BE2C (cell line): ENCODE results near the gene OTP.
"Not testable (repeated sequence)": the region's sequence is repeated elsewhere in the genome, so short reads cannot be mapped to it uniquely, and the experiment has no call there.

Source experiments
- DNase-seq: peaks from one replicate; pipeline ENCODE4 v3.0.0-alpha.2; 2020
- H3K27me3 ChIP-seq: fragments of 250-450 bp; sonication (Bioruptor Pico); 2 replicates; pipeline ENCODE4 v1.5.1; 2020; ENCODE audit warnings: mild to moderate bottlenecking
- H3K36me3 ChIP-seq: fragments of 250-450 bp; sonication (Bioruptor Pico); 2 replicates; pipeline ENCODE4 v1.5.1; 2020; ENCODE audit warnings: mild to moderate bottlenecking
- H3K4me1 ChIP-seq: fragments of 250-450 bp; sonication (Bioruptor Pico); 2 replicates; pipeline ENCODE4 v1.5.1; 2020
- H3K4me3 ChIP-seq: 2 replicates; pipeline ENCODE4 v1.5.1; 2011; ENCODE audit warnings: low read depth, low read length
- H3K9me3 ChIP-seq: fragments of 250-450 bp; sonication (Bioruptor Pico); 2 replicates; pipeline ENCODE4 v1.5.1; 2020
- CTCF ChIP-seq: IDR thresholded peaks from 2 replicates; pipeline ENCODE4 v1.5.1; 2012; ENCODE audit warnings: mild to moderate bottlenecking, low read depth, low read length

Gene OTP

GRCh38 chr5:77621440-77621839 is 17.1 kb downstream of the OTP start:
- DNase-seq: no peak
- H3K36me3 ChIP-seq: no peaks in the 10 kb centered on the region
- no peaks in the 10 kb centered on the region for H3K9me3 ChIP-seq
- H3K4me1 ChIP-seq: no peaks in the 10 kb centered on the region
- no peak overlapping the region for H3K4me3 ChIP-seq
- H3K27me3 ChIP-seq: peaks cover 64% of the 10 kb centered on the region
- no peak for TF ChIP-seq CTCF

- no peak for TF ChIP-seq CTCF
- H3K4me1 ChIP-seq: no peaks in the 10 kb centered on the region
- H3K27me3 ChIP-seq: peaks cover 60% of the 10 kb centered on the region
- no peaks in the 10 kb centered on the region for H3K36me3 ChIP-seq
- DNase-seq: no peak
- no peak overlapping the region for H3K4me3 ChIP-seq
- H3K9me3 ChIP-seq: no peaks in the 10 kb centered on the region
These were observed 18.1 kb downstream of the OTP start for GRCh38 chr5:77620405-77620804.

GRCh38 chr5:77616920-77617319 is 21.6 kb downstream of the OTP start:
- Histone ChIP-seq H3K4me3 (no peak overlapping the region), H3K36me3 (no peaks in the 10 kb centered on the region), H3K27me3 (peaks cover 27% of the 10 kb centered on the region), H3K4me1 (no peaks in the 10 kb centered on the region), H3K9me3 (no peaks in the 10 kb centered on the region)
- DNase-seq: no peak
- TF ChIP-seq CTCF: no peak

GRCh38 chr5:77608927-77609326 is 29.6 kb downstream of the OTP start:
- DNase-seq, H3K9me3 ChIP-seq, H3K36me3 ChIP-seq, H3K27me3 ChIP-seq, H3K4me1 ChIP-seq, H3K4me3 ChIP-seq: not testable (repeated sequence)

GRCh38 chr5:77607324-77607723 is 31.2 kb downstream of the OTP start:
- Histone ChIP-seq H3K4me3 (no peak overlapping the region), H3K27me3 (peaks cover 20% of the 10 kb centered on the region), H3K9me3 (no peaks in the 10 kb centered on the region; the same call in 1 of the 2 replicates), H3K36me3 (no peaks in the 10 kb centered on the region), H3K4me1 (no peaks in the 10 kb centered on the region)
- no peak for TF ChIP-seq CTCF
- DNase-seq: no peak

GRCh38 chr5:77606279-77606678 is 32.2 kb downstream of the OTP start:
- peaks cover 27% of the 10 kb centered on the region for H3K27me3 ChIP-seq
- H3K4me3 ChIP-seq: no peak overlapping the region
- H3K36me3 ChIP-seq: no peaks in the 10 kb centered on the region
- no peak for DNase-seq
- H3K9me3 ChIP-seq: no peaks in the 10 kb centered on the region; the same call in 1 of the 2 replicates
- no peaks in the 10 kb centered on the region for H3K4me1 ChIP-seq
- no peak for TF ChIP-seq CTCF

- no peaks in the 10 kb centered on the region for H3K9me3 ChIP-seq
- no peaks in the 10 kb centered on the region for H3K4me1 ChIP-seq
- DNase-seq: no peak
- TF ChIP-seq CTCF: no peak
- H3K36me3 ChIP-seq: no peaks in the 10 kb centered on the region
- H3K27me3 ChIP-seq: peaks cover 37% of the 10 kb centered on the region
- no peak overlapping the region for H3K4me3 ChIP-seq
These were observed 38.8 kb downstream of the OTP start for GRCh38 chr5:77599679-77600078.
